Sigmoid colon (tissue), 4 donors: ENCODE data around the gene OR51T1.

Experiments used
- CTCF ChIP-seq, 4 experiments: fragments of 450-650 bp in 3 of 4; fragments of 200-600 bp in 1 of 4; IDR thresholded peaks; one replicate each; pipeline ENCODE4 v1.5.1; 2016 to 2019; ENCODE audit warnings: antibody characterized with exemption in 4 of 4, mild to moderate bottlenecking in 3 of 4, moderate library complexity in 2 of 4
- POLR2A ChIP-seq, 2 donors: fragments of 450-650 bp; IDR thresholded peaks; one replicate each; pipeline ENCODE4 v1.6.1; 2016; ENCODE audit warnings: antibody characterized with exemption in 2 of 2, mild to moderate bottlenecking in 2 of 2, moderate library complexity in 2 of 2
- POLR2AphosphoS5 ChIP-seq, 4 donors: sonication (generic); formaldehyde crosslinking; IDR thresholded peaks; one replicate each; pipeline ENCODE4 v1.6.1; 2017; ENCODE audit warnings: antibody characterized with exemption in 4 of 4

- TF ChIP-seq POLR2AphosphoS5 (IDR thresholded peaks at IDR 0.05), result no peak
- no peak for TF ChIP-seq CTCF (IDR thresholded peaks at IDR 0.05)
- no peak for TF ChIP-seq POLR2A (IDR thresholded peaks at IDR 0.05)
Observed at GRCh38 chr11:4863876-4864275, 17.8 kb upstream of the OR51T1 start.
